T-cell (primary cell): ENCODE results near the gene PRKCI. TPM values are rescaled to one million over a fixed set of nuclear protein-coding genes. Genes with fewer than 3 reads are reported as not detected.
"Not testable (repeated sequence)": the region's sequence is repeated elsewhere in the genome, so short reads cannot be mapped to it uniquely, and the experiment has no call there.

Experiments
- ATAC-seq, 4 experiments: fragments of 200-7000 bp in 3 of 4; fragments of 150-1000 bp in 1 of 4; cut with Tn5 transposase; replicated peaks in 1 of 4; 1 replicate in 3 of 4; 2 replicates in 1 of 4; pipeline ENCODE4 v1.10.0; 2021; ENCODE audit warnings: moderate library complexity in 3 of 4, mild to moderate bottlenecking in 2 of 4, moderate number of reproducible peaks in 1 of 4
- CTCF ChIA-PET, 2 donors: fragments of 300-600 bp; sonication (Branson Sonifier 250); formaldehyde crosslinking; loops; one replicate each; lab custom pipeline; 2022; ENCODE audit warnings: antibody characterized with exemption in 2 of 2; lab: Charles Lee
- POLR2A ChIA-PET, 2 donors: fragments of 300-600 bp; sonication (Branson Sonifier 250); formaldehyde crosslinking; loops; one replicate each; lab custom pipeline; 2022; ENCODE audit warnings: antibody characterized with exemption in 2 of 2; lab: Charles Lee
- DNase-seq, 35 experiments: peaks; one replicate each; pipeline versions ENCODE4 v3.0.0 to v3.0.0-alpha.2; 2013 to 2023
- H3K27ac ChIP-seq: one replicate; pipeline ENCODE4 v1.5.1; 2013; ENCODE audit warnings: low read length
- H3K27me3 ChIP-seq, 2 experiments: replicated peaks in 1 of 2; 1 replicate in 1 of 2; 2 replicates in 1 of 2; pipeline versions ENCODE4 v1.6.1 to v1.7.0; 2013; ENCODE audit warnings: low read length in 1 of 2, mixed read lengths in 1 of 2; ENCODE audit not compliant: control insufficient read depth in 2 of 2, insufficient read depth in 2 of 2; ENCODE audit errors: extremely low read depth in 1 of 2
- H3K36me3 ChIP-seq, 2 donors: 1 replicate in 1 of 2; 2 replicates in 1 of 2; pipeline versions ENCODE4 v1.6.1 to v1.7.0; 2013; ENCODE audit warnings: low read length in 1 of 2; ENCODE audit not compliant: control insufficient read depth in 2 of 2, insufficient read depth in 1 of 2; ENCODE audit errors: extremely low read depth in 1 of 2
- H3K4me1 ChIP-seq, 2 experiments: 1 replicate in 1 of 2; 2 replicates in 1 of 2; pipeline versions ENCODE4 v1.6.1 to v1.7.0; 2013; ENCODE audit warnings: low read length in 2 of 2, mixed read lengths in 1 of 2; ENCODE audit not compliant: insufficient read depth in 2 of 2, control insufficient read depth in 1 of 2; ENCODE audit errors: extremely low read depth in 1 of 2
- H3K4me3 ChIP-seq, 2 donors: 1 replicate in 1 of 2; 2 replicates in 1 of 2; pipeline versions ENCODE4 v1.5.1 to v1.7.0; 2013; ENCODE audit warnings: mild to moderate bottlenecking in 2 of 2, low read length in 1 of 2, moderate library complexity in 1 of 2; ENCODE audit not compliant: control insufficient read depth in 1 of 2; ENCODE audit errors: extremely low read depth in 1 of 2
- H3K9me3 ChIP-seq: 2 replicates; pipeline ENCODE4 v1.7.0; 2013
- H3K27ac Mint-ChIP-seq, 2 donors: one replicate each; pipeline ENCODE4 v1.8.0; 2020 to 2021; ENCODE audit warnings: mild to moderate bottlenecking in 2 of 2, mixed read lengths in 2 of 2
- H3K27me3 Mint-ChIP-seq, 2 donors: one replicate each; pipeline ENCODE4 v1.8.0; 2021 to 2022; ENCODE audit warnings: mixed read lengths in 2 of 2
- H3K36me3 Mint-ChIP-seq: one replicate; pipeline ENCODE4 v1.8.0; 2021; ENCODE audit warnings: mixed read lengths
- H3K4me1 Mint-ChIP-seq, 3 donors: one replicate each; pipeline ENCODE4 v1.8.0; 2020 to 2022; ENCODE audit warnings: mixed read lengths in 3 of 3, mild to moderate bottlenecking in 1 of 3
- H3K4me3 Mint-ChIP-seq, 3 donors: one replicate each; pipeline ENCODE4 v1.8.0; 2020 to 2022; ENCODE audit warnings: mild to moderate bottlenecking in 3 of 3, mixed read lengths in 3 of 3, moderate library complexity in 3 of 3
- H3K9me3 Mint-ChIP-seq, 3 donors: one replicate each; pipeline ENCODE4 v1.8.0; 2020 to 2022; ENCODE audit warnings: mixed read lengths in 3 of 3
- WGBS: methylation state at CpG from one replicate; pipeline ENCODE4 v1.1.5; 2013; ENCODE audit warnings: missing lambda C conversion rate; ENCODE audit not compliant: insufficient coverage; 5-methylcytosine and 5-hydroxymethylcytosine counted together
- total RNA-seq, 35 experiments: library from RNA in 6 of 35; stranded (reverse) in 6 of 35; fragments of 120-200 nt in 1 of 35; gene quantifications; one replicate each; pipeline versions ENCODE4 v1.2.1 to v1.2.4 and lab custom pipeline; 2013 to 2026

Gene PRKCI
- total RNA-seq, 5 donors from 2014 or later (not counting 1 experiment from before 2014, with no cell fraction given) = 17.1 to 26.3 (median 23.9) TPM

DNA sequence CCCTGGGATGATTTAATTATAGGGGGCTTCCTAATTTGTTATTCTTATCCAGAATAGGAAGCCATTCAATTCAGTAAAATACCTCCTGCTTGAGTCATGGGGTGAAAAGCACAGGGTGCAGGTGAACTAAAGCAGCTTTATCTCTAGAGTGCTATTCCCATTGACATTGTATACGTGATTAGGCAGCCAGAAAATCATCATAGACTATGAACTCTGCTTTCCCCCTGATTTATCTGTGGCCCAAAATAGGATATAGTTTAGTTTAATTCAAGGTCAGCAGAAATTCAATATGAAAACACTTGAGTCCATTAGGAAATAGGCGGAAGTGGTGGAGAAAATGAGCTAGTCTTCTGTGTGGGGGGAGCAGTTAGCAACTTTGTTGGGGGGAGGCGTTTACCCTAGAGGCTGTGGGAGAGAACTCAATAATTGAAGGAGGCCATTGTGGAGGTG lies 18.2 kb upstream of the PRKCI start:
- H3K4me3 Mint-ChIP-seq = no peak overlapping the region
- no peak for ATAC-seq
- ChIA-PET POLR2A (interaction anchor here in 1 of 2 donors (0.5 kb wide), 1 partner anchor 183 kb away, joined by 3 read pairs; no protein-coding TSS in a partner anchor), CTCF (no interaction called here)
- H3K4me1 Mint-ChIP-seq = no peaks in the 10 kb centered on the region
- Histone ChIP-seq H3K27me3 (peaks cover 0 to 25% of the 10 kb centered on the region in 2 experiments), H3K9me3 (no peaks in the 10 kb centered on the region), H3K27ac (no peak overlapping the region), H3K36me3 (no peaks in the 10 kb centered on the region), H3K4me3 (no peak overlapping the region), H3K4me1 (no peaks in the 10 kb centered on the region)
- no peaks in the 10 kb centered on the region for H3K9me3 Mint-ChIP-seq
- peaks cover 15 to 25% of the 10 kb centered on the region in 2 donors for H3K27me3 Mint-ChIP-seq
- DNase-seq = no peak
- peak overlapping the region in 1 of 2 donors; percentile 9 for H3K27ac Mint-ChIP-seq
- WGBS = 83% methylated on average over 1 of the region's 3 CpGs
- no peaks in the 10 kb centered on the region for H3K36me3 Mint-ChIP-seq

DNA sequence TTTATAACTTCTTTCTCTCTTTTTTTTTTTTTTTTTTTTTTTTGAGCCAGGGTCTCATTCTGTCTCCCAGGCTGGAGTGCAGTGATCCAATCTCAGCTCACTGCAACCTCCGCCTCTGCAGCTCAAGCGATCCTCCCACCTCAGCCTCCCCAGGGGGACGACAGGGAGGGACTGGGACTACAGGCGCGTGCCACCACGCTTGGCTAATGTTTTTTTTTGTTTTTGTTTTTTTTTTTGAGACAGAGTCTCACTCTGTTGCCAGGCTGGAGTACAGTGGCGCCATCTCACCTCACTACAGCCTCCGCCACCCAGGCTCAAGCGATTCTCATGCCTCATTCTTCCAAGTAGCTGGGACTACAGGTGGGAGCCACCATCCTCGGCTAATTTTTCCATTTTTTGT lies 17.7 kb upstream of the PRKCI start:
- ChIA-PET POLR2A (no interaction called here), CTCF (no interaction called here)
- H3K36me3 Mint-ChIP-seq = no peaks in the 10 kb centered on the region
- Histone ChIP-seq H3K4me3 (no peak overlapping the region), H3K4me1 (no peaks in the 10 kb centered on the region), H3K9me3 (no peaks in the 10 kb centered on the region), H3K27me3 (peaks cover 0 to 25% of the 10 kb centered on the region in 2 experiments), H3K36me3 (no peaks in the 10 kb centered on the region), H3K27ac (no peak overlapping the region)
- no peak overlapping the region for H3K27ac Mint-ChIP-seq
- no peak overlapping the region for H3K4me3 Mint-ChIP-seq
- H3K4me1 Mint-ChIP-seq = no peaks in the 10 kb centered on the region
- no peaks in the 10 kb centered on the region for H3K9me3 Mint-ChIP-seq
- no peak for ATAC-seq
- H3K27me3 Mint-ChIP-seq = peaks cover 10 to 22% of the 10 kb centered on the region in 2 donors
- WGBS = no CpG with 5 or more reads among the region's 10 CpGs
- no peak for DNase-seq

DNA sequence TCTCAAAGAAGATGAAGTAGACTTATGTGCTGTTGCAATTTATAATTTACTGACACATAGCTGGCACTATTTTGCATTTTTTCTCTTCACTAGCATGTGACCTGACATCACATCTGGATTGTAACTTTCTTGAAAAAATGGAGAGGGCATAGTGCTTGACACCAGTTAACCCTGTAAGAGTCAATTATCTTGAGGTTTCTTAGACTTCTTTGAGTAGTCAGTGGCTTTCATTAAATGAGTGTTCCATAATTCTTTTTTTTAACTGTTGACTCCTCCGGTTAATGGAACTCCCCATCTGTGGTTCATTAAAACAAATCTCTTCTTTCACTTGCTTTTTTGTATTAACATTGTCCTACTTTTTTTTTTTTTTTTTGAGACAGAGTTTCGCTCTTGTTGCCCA lies 16.9 kb upstream of the PRKCI start:
- Mint-ChIP-seq H3K9me3 (no peaks in the 10 kb centered on the region), H3K4me1 (no peaks in the 10 kb centered on the region), H3K27me3 (peaks cover 10 to 21% of the 10 kb centered on the region in 2 donors), H3K36me3 (no peaks in the 10 kb centered on the region), H3K27ac (no peak overlapping the region), H3K4me3 (no peak overlapping the region)
- Histone ChIP-seq H3K9me3 (no peaks in the 10 kb centered on the region), H3K27ac (no peak overlapping the region), H3K36me3 (no peaks in the 10 kb centered on the region), H3K4me1 (no peaks in the 10 kb centered on the region), H3K27me3 (peaks cover 0 to 25% of the 10 kb centered on the region in 2 experiments), H3K4me3 (no peak overlapping the region)
- no peak for DNase-seq
- no CpG with 5 or more reads among the region's 2 CpGs for WGBS
- no peak for ATAC-seq
- POLR2A ChIA-PET = no interaction called here
- CTCF ChIA-PET = no interaction called here

DNA sequence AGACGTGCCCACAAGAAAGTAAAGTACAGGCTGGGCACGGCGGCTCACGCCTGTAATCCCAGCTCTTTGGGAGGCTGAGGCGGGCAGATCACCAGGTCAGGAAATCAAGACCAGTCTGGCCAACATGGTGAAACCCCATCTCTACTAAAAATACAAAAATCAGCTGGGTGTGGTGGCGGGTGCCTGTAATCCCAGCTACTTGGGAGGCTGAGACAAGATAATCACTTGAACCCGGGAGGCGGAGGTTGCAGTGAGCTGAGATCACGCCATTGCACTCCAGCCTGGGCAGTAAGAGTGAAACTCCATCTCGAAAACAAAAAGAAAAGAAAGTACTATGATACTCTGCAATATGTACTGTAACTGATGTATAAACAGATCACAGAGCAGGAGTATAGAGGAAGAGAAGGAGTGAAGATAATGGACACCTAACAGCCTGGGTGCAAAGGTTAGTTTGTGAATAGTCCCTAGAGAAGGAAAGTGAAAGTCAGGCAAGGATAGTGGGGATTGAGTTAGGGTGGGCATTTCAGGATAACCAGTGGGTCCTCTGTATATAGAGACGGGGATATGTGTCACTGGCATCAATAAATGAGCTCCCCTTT lies 16.0 kb upstream of the PRKCI start:
- H3K27me3 Mint-ChIP-seq = peaks cover 10 to 21% of the 10 kb centered on the region in 2 donors
- not testable (repeated sequence) for H3K27ac ChIP-seq, H3K9me3 ChIP-seq, H3K4me1 Mint-ChIP-seq, H3K9me3 Mint-ChIP-seq, H3K36me3 ChIP-seq, DNase-seq, H3K36me3 Mint-ChIP-seq, ATAC-seq, H3K4me3 Mint-ChIP-seq, H3K4me3 ChIP-seq, H3K27ac Mint-ChIP-seq, H3K4me1 ChIP-seq
- WGBS = 96% methylated on average over 3 of the region's 11 CpGs
- ChIA-PET CTCF (interaction anchor here (0.6 kb wide), 2 partner anchors 12 kb away, joined by 4 read pairs; no protein-coding TSS in a partner anchor), POLR2A (interaction anchor here in 1 of 2 donors (0.5 kb wide), 1 partner anchor 291 kb away, joined by 10 read pairs; no protein-coding TSS in a partner anchor)
- peaks cover 0 to 25% of the 10 kb centered on the region in 2 experiments for H3K27me3 ChIP-seq

DNA sequence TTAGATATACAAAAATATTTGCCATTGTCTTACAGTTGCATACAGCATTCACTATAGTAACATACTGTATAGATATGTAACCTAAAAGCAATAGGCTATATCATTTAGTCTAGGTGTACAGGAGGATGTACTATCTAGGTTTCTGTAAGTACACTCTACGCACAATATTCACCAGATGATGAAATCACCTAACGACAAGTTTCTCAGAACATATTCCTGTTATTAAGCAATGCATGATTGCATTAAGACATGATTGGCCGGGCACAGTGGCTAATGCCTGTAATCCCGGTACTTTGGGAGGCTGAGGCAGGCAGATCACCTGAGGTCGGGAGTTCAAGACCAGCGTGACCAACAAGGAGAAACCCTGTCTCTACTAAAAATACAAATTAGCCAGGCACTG lies 14.5 kb upstream of the PRKCI start:
- WGBS = 89% methylated on average over 3 of the region's 6 CpGs
- Mint-ChIP-seq H3K4me1 (no peaks in the 10 kb centered on the region), H3K36me3 (no peaks in the 10 kb centered on the region), H3K4me3 (no peak overlapping the region), H3K27me3 (peaks cover 10 to 19% of the 10 kb centered on the region in 2 donors), H3K9me3 (peaks cover 4 to 5% (median 4%) of the 10 kb centered on the region in 3 donors), H3K27ac (no peak overlapping the region)
- CTCF ChIA-PET = no interaction called here
- no peaks in the 10 kb centered on the region for H3K4me1 ChIP-seq
- ATAC-seq (no peak), DNase-seq (no peak)
- H3K27me3 ChIP-seq = peaks cover 0 to 25% of the 10 kb centered on the region in 2 experiments
- no peaks in the 10 kb centered on the region for H3K36me3 ChIP-seq
- no peak overlapping the region for H3K27ac ChIP-seq
- H3K9me3 ChIP-seq = no peaks in the 10 kb centered on the region
- POLR2A ChIA-PET = no interaction called here
- no peak overlapping the region for H3K4me3 ChIP-seq

DNA sequence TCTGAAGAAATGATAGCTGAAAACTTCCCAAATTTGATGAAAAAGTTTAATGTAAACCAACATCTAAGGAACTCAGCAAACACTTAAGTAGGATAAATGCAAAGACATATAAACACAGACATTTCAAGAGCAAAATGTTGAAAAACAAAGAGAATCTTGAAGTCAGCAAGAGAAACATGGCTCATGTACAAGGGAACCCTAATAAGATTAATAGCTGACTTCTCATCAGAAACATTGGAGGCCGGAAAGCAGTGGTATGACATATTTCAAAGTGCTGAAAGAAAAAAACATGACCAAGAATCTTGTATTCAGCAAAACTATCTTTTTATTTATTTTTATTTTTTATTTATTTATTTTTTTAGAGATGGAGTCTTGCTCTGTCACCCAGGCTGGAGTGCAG lies 10.6 kb upstream of the PRKCI start:
- Mint-ChIP-seq H3K36me3 (no peaks in the 10 kb centered on the region), H3K27me3 (peaks cover 0 to 1% of the 10 kb centered on the region in 2 donors), H3K4me1 (no peaks in the 10 kb centered on the region), H3K27ac (no peak overlapping the region), H3K9me3 (peaks cover 4 to 5% (median 4%) of the 10 kb centered on the region in 3 donors), H3K4me3 (no peak overlapping the region)
- H3K36me3 ChIP-seq = no peaks in the 10 kb centered on the region
- no peaks in the 10 kb centered on the region for H3K4me1 ChIP-seq
- H3K4me3 ChIP-seq = no peak overlapping the region
- no peak for ATAC-seq
- WGBS = no CpG with 5 or more reads among the region's 1 CpG
- H3K27me3 ChIP-seq = peaks cover 0 to 3% of the 10 kb centered on the region in 2 experiments
- no peak for DNase-seq
- ChIA-PET CTCF (no interaction called here), POLR2A (no interaction called here)
- H3K27ac ChIP-seq = no peak overlapping the region
- H3K9me3 ChIP-seq = no peaks in the 10 kb centered on the region
